MM.1S (cell line): ENCODE data around the gene NDUFB5.

Source experiments
- DNase-seq: peaks from one replicate; pipeline ENCODE4 v3.0.0-alpha.2; 2015
- H2AFZ ChIP-seq: fragments of 300-600 bp; sonication (generic); 2 replicates; pipeline ENCODE4 v1.6.0; 2016; ENCODE audit warnings: antibody characterized with exemption, low read length
- H3F3A ChIP-seq: fragments of 300-600 bp; sonication (generic); 2 replicates; pipeline ENCODE4 v1.6.1; 2016; ENCODE audit warnings: mild to moderate bottlenecking, antibody characterized with exemption, low read length, moderate library complexity, mixed read lengths; ENCODE audit not compliant: insufficient read depth
- H3K27ac ChIP-seq: fragments of 300-600 bp; sonication (generic); 2 replicates; pipeline ENCODE4 v1.5.1; 2016; ENCODE audit warnings: mild to moderate bottlenecking, low read length
- H3K27me3 ChIP-seq: fragments of 300-600 bp; sonication (generic); replicated peaks from 2 replicates; pipeline ENCODE4 v1.6.0; 2016; ENCODE audit warnings: low read length; ENCODE audit not compliant: insufficient read depth
- H3K36me3 ChIP-seq: fragments of 300-600 bp; sonication (generic); replicated peaks from 2 replicates; pipeline ENCODE4 v1.6.1; 2016; ENCODE audit warnings: mild to moderate bottlenecking, low read length, mixed read lengths; ENCODE audit not compliant: insufficient read depth
- H3K4me1 ChIP-seq: fragments of 300-600 bp; sonication (generic); 2 replicates; pipeline ENCODE4 v1.6.1; 2016; ENCODE audit warnings: low read length, mixed read lengths
- H3K4me2 ChIP-seq: fragments of 300-600 bp; sonication (generic); 2 replicates; pipeline ENCODE4 v1.6.0; 2016; ENCODE audit warnings: low read depth, low read length
- H3K4me3 ChIP-seq: fragments of 300-600 bp; sonication (generic); 2 replicates; pipeline ENCODE4 v1.5.1; 2016; ENCODE audit warnings: low read length, mixed read lengths
- H3K79me2 ChIP-seq: fragments of 300-600 bp; sonication (generic); 2 replicates; pipeline ENCODE4 v1.6.1; 2016; ENCODE audit warnings: mixed run types, low read length, mixed read lengths
- H3K9ac ChIP-seq: fragments of 300-600 bp; sonication (generic); 2 replicates; pipeline ENCODE4 v1.6.1; 2016; ENCODE audit warnings: low read length, mixed read lengths
- H3K9me2 ChIP-seq: fragments of 300-600 bp; sonication (generic); replicated peaks from 2 replicates; pipeline ENCODE4 v1.6.1; 2016; ENCODE audit warnings: mild to moderate bottlenecking, low read length, mixed read lengths; ENCODE audit not compliant: insufficient read depth
- H3K9me3 ChIP-seq: fragments of 300-600 bp; sonication (generic); replicated peaks from 2 replicates; pipeline ENCODE4 v1.6.1; 2016; ENCODE audit warnings: mild to moderate bottlenecking, low read length, mixed read lengths; ENCODE audit not compliant: insufficient read depth
- H4K20me1 ChIP-seq: fragments of 300-600 bp; sonication (generic); 2 replicates; pipeline ENCODE4 v1.6.1; 2016; ENCODE audit warnings: mild to moderate bottlenecking, low read length, moderate library complexity, mixed read lengths; ENCODE audit not compliant: insufficient read depth
- EZH2 ChIP-seq: fragments of 300-600 bp; sonication (generic); optimal IDR thresholded peaks from 2 replicates; pipeline ENCODE3; 2017; ENCODE audit warnings: low read depth, mild to moderate bottlenecking, antibody characterized with exemption, low read length, mixed read lengths
- EZH2phosphoT487 ChIP-seq: fragments of 300-600 bp; sonication (generic); IDR thresholded peaks from 2 replicates; pipeline ENCODE4 v1.6.1; 2018; ENCODE audit warnings: antibody characterized with exemption, low read length
- TF ChIP-seq, protein P1 (sequence below): fragments of 300-600 bp; sonication (generic); IDR thresholded peaks from 2 replicates; pipeline ENCODE4 v1.5.1; 2016; ENCODE audit warnings: antibody characterized with exemption, low read length, mixed read lengths

NDUFB5 gene

DNA sequence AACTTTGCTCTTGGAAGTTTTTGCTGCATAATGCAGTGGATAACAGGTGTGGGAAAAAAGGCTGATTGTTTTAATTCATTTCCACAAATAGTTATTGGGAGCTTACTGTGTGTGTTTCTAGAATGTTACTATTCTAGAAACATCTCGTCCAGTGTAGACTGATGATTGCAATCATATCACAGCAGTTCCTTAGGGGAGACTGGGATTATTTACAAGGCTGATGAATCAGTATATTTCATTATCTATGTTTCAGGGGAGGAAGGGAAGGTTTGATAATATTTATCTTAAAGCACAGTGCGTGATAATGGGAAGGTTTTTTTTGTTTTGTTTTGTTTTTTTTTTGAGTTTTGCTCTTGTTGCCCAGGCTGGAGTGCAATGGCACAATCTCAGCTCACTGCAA, 50.6 kb downstream of the NDUFB5 start:
- no peak for DNase-seq
- H4K20me1 ChIP-seq = 0 out of 2 replicates have a peak, but pooled peaks cover 3% of the 10 kb centered on the region
- H3K36me3 ChIP-seq = no peaks in the 10 kb centered on the region
- no peaks in the 10 kb centered on the region for H3K9me3 ChIP-seq
- 0 out of 2 replicates have a peak, but pooled peaks cover 6% of the 10 kb centered on the region for H3K27me3 ChIP-seq
- peaks cover 21% of the 10 kb centered on the region; the same call in 1 of the 2 replicates for H3K4me1 ChIP-seq
- peak overlapping the region; percentile 82 for H3K4me2 ChIP-seq
- H3K9me2 ChIP-seq = no peaks in the 10 kb centered on the region
- H3K27ac ChIP-seq = no peak overlapping the region
- TF ChIP-seq, protein P1, sequence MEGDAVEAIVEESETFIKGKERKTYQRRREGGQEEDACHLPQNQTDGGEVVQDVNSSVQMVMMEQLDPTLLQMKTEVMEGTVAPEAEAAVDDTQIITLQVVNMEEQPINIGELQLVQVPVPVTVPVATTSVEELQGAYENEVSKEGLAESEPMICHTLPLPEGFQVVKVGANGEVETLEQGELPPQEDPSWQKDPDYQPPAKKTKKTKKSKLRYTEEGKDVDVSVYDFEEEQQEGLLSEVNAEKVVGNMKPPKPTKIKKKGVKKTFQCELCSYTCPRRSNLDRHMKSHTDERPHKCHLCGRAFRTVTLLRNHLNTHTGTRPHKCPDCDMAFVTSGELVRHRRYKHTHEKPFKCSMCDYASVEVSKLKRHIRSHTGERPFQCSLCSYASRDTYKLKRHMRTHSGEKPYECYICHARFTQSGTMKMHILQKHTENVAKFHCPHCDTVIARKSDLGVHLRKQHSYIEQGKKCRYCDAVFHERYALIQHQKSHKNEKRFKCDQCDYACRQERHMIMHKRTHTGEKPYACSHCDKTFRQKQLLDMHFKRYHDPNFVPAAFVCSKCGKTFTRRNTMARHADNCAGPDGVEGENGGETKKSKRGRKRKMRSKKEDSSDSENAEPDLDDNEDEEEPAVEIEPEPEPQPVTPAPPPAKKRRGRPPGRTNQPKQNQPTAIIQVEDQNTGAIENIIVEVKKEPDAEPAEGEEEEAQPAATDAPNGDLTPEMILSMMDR = no peak
- no peak for TF ChIP-seq EZH2
- TF ChIP-seq EZH2phosphoT487 = no peak
- peaks cover 66% of the 10 kb centered on the region for H3K79me2 ChIP-seq
- H3K9ac ChIP-seq = no peak overlapping the region
- H2AFZ ChIP-seq = no peak overlapping the region
- H3K4me3 ChIP-seq = no peak overlapping the region
- peaks cover 23% of the 10 kb centered on the region for H3F3A ChIP-seq

DNA sequence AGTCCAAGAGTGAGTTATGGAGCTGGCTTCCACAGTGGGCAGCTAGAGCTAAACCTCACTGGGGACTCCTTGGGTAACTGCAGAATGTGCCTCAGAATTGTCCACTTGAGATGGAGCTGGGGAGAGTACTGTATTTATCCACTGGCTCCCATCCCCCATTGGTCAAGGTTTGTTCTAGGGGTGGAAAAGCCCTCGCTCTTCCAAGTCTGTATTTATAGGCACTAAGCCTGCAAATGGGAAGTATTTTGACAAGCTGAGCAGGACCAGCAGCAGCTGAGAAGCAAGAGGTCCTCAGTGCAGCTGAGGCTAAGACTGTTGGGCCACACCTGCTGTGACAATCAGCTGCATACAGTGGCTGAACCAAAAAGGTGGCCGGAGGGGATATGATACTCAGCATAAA, 54.0 kb downstream of the NDUFB5 start:
- Histone ChIP-seq H3K36me3 (no peaks in the 10 kb centered on the region), H3K4me2 (no peak overlapping the region), H3K4me1 (peaks cover 16% of the 10 kb centered on the region; the same call in 1 of the 2 replicates), H3K4me3 (no peak overlapping the region), H3K27me3 (no peaks in the 10 kb centered on the region), H3K79me2 (peaks cover 99% of the 10 kb centered on the region), H4K20me1 (0 out of 2 replicates have a peak, but pooled peaks cover 3% of the 10 kb centered on the region), H3K9ac (no peak overlapping the region), H3K27ac (no peak overlapping the region), H2AFZ (no peak overlapping the region), H3K9me2 (no peaks in the 10 kb centered on the region), H3F3A (peaks cover 7% of the 10 kb centered on the region), H3K9me3 (no peaks in the 10 kb centered on the region)
- no peak for DNase-seq
- TF ChIP-seq EZH2 = no peak
- TF ChIP-seq, protein P1 = no peak
- no peak for TF ChIP-seq EZH2phosphoT487

DNA sequence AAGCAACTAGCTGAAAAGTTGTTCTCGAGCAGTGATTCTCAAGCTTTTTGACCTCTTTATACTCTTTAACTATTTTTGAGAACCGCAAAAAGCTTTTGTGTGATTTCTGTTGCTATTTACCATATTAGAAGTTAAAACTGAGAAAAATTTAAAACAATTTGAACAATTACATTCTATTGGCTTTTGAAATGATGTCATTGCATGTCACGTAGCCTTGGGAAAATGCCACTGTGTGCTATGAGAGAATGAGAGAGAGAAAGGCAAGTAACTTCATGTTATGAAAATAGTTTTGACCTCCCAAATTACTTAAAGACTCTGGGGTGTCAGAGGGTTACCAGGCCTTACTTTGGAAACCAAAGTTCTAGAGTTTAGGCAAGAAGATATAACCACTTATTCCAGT, 56.3 kb downstream of the NDUFB5 start:
- peaks cover 99% of the 10 kb centered on the region for H3K79me2 ChIP-seq
- no peak overlapping the region for H3K4me3 ChIP-seq
- DNase-seq = no peak
- no peak overlapping the region for H3K4me2 ChIP-seq
- H2AFZ ChIP-seq = no peak overlapping the region
- no peak overlapping the region for H3K9ac ChIP-seq
- H3K27ac ChIP-seq = no peak overlapping the region
- no peaks in the 10 kb centered on the region for H3K9me2 ChIP-seq
- TF ChIP-seq, protein P1 = no peak
- TF ChIP-seq EZH2phosphoT487 (no peak), EZH2 (no peak)
- H3K27me3 ChIP-seq = no peaks in the 10 kb centered on the region
- no peaks in the 10 kb centered on the region for H3K9me3 ChIP-seq
- peaks cover 3% of the 10 kb centered on the region; the same call in 1 of the 2 replicates for H4K20me1 ChIP-seq
- no peaks in the 10 kb centered on the region for H3K36me3 ChIP-seq
- H3K4me1 ChIP-seq = peaks cover 4% of the 10 kb centered on the region; the same call in 1 of the 2 replicates
- H3F3A ChIP-seq = no peaks in the 10 kb centered on the region
